Spinal cord (tissue), 10 donors: ENCODE measurements around the gene SOX13. TPM values are rescaled to one million over a fixed set of nuclear protein-coding genes. Genes with fewer than 3 reads are reported as not detected.
A peak's percentile ranks its signal among the peaks of the same experiment; 100 is the strongest.

Source experiments
- DNase-seq, 6 donors: peaks; one replicate each; pipeline versions ENCODE4 v3.0.0 to v3.0.0-alpha.2; 2013 to 2015; ENCODE audit warnings: low spot score in 6 of 6, low read depth in 4 of 6
- H3K27ac ChIP-seq: one replicate; pipeline ENCODE4 v1.5.1; 2013; ENCODE audit warnings: low read depth, low read length, control low read depth
- H3K27me3 ChIP-seq: one replicate; pipeline ENCODE4 v1.6.1; 2013; ENCODE audit warnings: low read length; ENCODE audit not compliant: control insufficient read depth, insufficient read depth
- H3K36me3 ChIP-seq: one replicate; pipeline ENCODE4 v1.6.1; 2013; ENCODE audit warnings: low read length; ENCODE audit not compliant: control insufficient read depth, insufficient read depth
- H3K4me1 ChIP-seq: one replicate; pipeline ENCODE4 v1.6.1; 2013; ENCODE audit warnings: low read length; ENCODE audit not compliant: control insufficient read depth, insufficient read depth
- H3K4me3 ChIP-seq: one replicate; pipeline ENCODE4 v1.5.1; 2013; ENCODE audit warnings: low read depth, low read length, control low read depth
- H3K9me3 ChIP-seq: one replicate; pipeline ENCODE4 v1.6.1; 2013; ENCODE audit warnings: low read length; ENCODE audit not compliant: control insufficient read depth, insufficient read depth
- WGBS: methylation state at CpG from one replicate; pipeline ENCODE4 v1.1.5; 2013; ENCODE audit warnings: missing lambda C conversion rate; ENCODE audit not compliant: insufficient coverage; 5-methylcytosine and 5-hydroxymethylcytosine counted together
- polyA plus RNA-seq, 2 donors: library from polyadenylated mRNA; unstranded; fragments of 120-200 nt; gene quantifications; one replicate each; pipeline ENCODE4 v1.2.1, GENCODE V29; 2013; ENCODE audit not compliant: insufficient read length in 2 of 2
- total RNA-seq, 2 donors: library from RNA; depleted of rRNA in 1 of 2; stranded (reverse); fragments of 120-200 nt in 1 of 2; fragments of >200 nt in 1 of 2; gene quantifications; one replicate each; pipeline versions ENCODE4 v1.2.3 to v1.2.4, GENCODE V29; 2013 to 2014
- donor health status: healthy.

Gene SOX13
- total and polyA plus RNA-seq, 4 donors: 8.4 to 49.6 (median 31.5) TPM

- WGBS: 35% methylated on average over 6 of the region's 7 CpGs
- H3K36me3 ChIP-seq: no peaks in the 10 kb centered on the region
- no peak overlapping the region for H3K27ac ChIP-seq
- no peak for DNase-seq
- no peaks in the 10 kb centered on the region for H3K9me3 ChIP-seq
- peaks cover 67% of the 10 kb centered on the region for H3K4me1 ChIP-seq
- H3K27me3 ChIP-seq: no peaks in the 10 kb centered on the region
- no peak overlapping the region for H3K4me3 ChIP-seq
These were observed 18.2 kb downstream of the SOX13 start for GRCh38 chr1:204091066-204091465.

- Histone ChIP-seq H3K36me3 (no peaks in the 10 kb centered on the region), H3K4me1 (peaks cover 67% of the 10 kb centered on the region), H3K27ac (no peak overlapping the region), H3K4me3 (no peak overlapping the region), H3K9me3 (no peaks in the 10 kb centered on the region), H3K27me3 (no peaks in the 10 kb centered on the region)
- 81% methylated on average over 3 of the region's 5 CpGs for WGBS
- DNase-seq: no peak
These were observed 18.9 kb downstream of the SOX13 start for GRCh38 chr1:204091787-204092312.

- Histone ChIP-seq H3K4me1 (peaks cover 59% of the 10 kb centered on the region), H3K36me3 (no peaks in the 10 kb centered on the region), H3K9me3 (no peaks in the 10 kb centered on the region), H3K27ac (no peak overlapping the region), H3K4me3 (no peak overlapping the region), H3K27me3 (no peaks in the 10 kb centered on the region)
- WGBS: 47% methylated on average over 4 of the region's 12 CpGs
- no peak for DNase-seq
These were observed 19.9 kb downstream of the SOX13 start for GRCh38 chr1:204092632-204093420.

- H3K4me1 ChIP-seq: peaks cover 53% of the 10 kb centered on the region
- no peaks in the 10 kb centered on the region for H3K36me3 ChIP-seq
- 43% methylated on average over 1 of the region's 4 CpGs for WGBS
- H3K27me3 ChIP-seq: no peaks in the 10 kb centered on the region
- H3K27ac ChIP-seq: no peak overlapping the region
- no peak overlapping the region for H3K4me3 ChIP-seq
- H3K9me3 ChIP-seq: no peaks in the 10 kb centered on the region
- no peak for DNase-seq
These were observed 20.5 kb downstream of the SOX13 start for GRCh38 chr1:204093421-204093717.

- no peak for DNase-seq
- Histone ChIP-seq H3K4me1 (peaks cover 53% of the 10 kb centered on the region), H3K27me3 (no peaks in the 10 kb centered on the region), H3K36me3 (no peaks in the 10 kb centered on the region), H3K4me3 (no peak overlapping the region), H3K9me3 (no peaks in the 10 kb centered on the region), H3K27ac (no peak overlapping the region)
- WGBS: 44% methylated on average over 1 of the region's 2 CpGs
These were observed 20.9 kb downstream of the SOX13 start for GRCh38 chr1:204093781-204094180.

- DNase-seq: peak in 1 of 6 donors; percentile 66
- no peak overlapping the region for H3K4me3 ChIP-seq
- H3K27me3 ChIP-seq: no peaks in the 10 kb centered on the region
- 10% methylated on average over 3 of the region's 6 CpGs for WGBS
- peaks cover 49% of the 10 kb centered on the region for H3K4me1 ChIP-seq
- no peak overlapping the region for H3K27ac ChIP-seq
- H3K9me3 ChIP-seq: no peaks in the 10 kb centered on the region
- H3K36me3 ChIP-seq: no peaks in the 10 kb centered on the region
These were observed 21.4 kb downstream of the SOX13 start for GRCh38 chr1:204094313-204094729.

GRCh38 chr1:204094856-204095634 is 22.1 kb downstream of the SOX13 start:
- WGBS: 55% methylated on average over 11 of the region's 15 CpGs
- no peaks in the 10 kb centered on the region for H3K36me3 ChIP-seq
- H3K4me1 ChIP-seq: peaks cover 42% of the 10 kb centered on the region
- H3K27me3 ChIP-seq: no peaks in the 10 kb centered on the region
- peak overlapping the region; percentile 15 for H3K27ac ChIP-seq
- peak in 1 of 6 donors; percentile 58 for DNase-seq
- H3K9me3 ChIP-seq: no peaks in the 10 kb centered on the region
- H3K4me3 ChIP-seq: no peak overlapping the region

- WGBS: 79% methylated on average over 2 of the region's 3 CpGs
- Histone ChIP-seq H3K27ac (no peak overlapping the region), H3K4me3 (no peak overlapping the region), H3K27me3 (no peaks in the 10 kb centered on the region), H3K9me3 (no peaks in the 10 kb centered on the region), H3K4me1 (peaks cover 41% of the 10 kb centered on the region), H3K36me3 (no peaks in the 10 kb centered on the region)
- no peak for DNase-seq
These were observed 24.0 kb downstream of the SOX13 start for GRCh38 chr1:204096931-204097330.

GRCh38 chr1:204098683-204099082 is 25.8 kb downstream of the SOX13 start:
- DNase-seq: no peak
- Histone ChIP-seq H3K4me1 (peaks cover 50% of the 10 kb centered on the region), H3K36me3 (no peaks in the 10 kb centered on the region), H3K9me3 (no peaks in the 10 kb centered on the region), H3K27me3 (no peaks in the 10 kb centered on the region), H3K4me3 (no peak overlapping the region), H3K27ac (no peak overlapping the region)
- WGBS: 75% methylated on average over 4 of the region's 4 CpGs
